Parathyroid adenoma (tissue), 2 donors: ENCODE data around the gene ZFP42.

Source experiments
- H2AFZ ChIP-seq: fragments of 300-600 bp; sonication (generic); one replicate; pipeline ENCODE4 v1.7.0; 2017; ENCODE audit warnings: antibody characterized with exemption, mild to moderate bottlenecking
- H3K27ac ChIP-seq: fragments of 300-600 bp; sonication (generic); one replicate; pipeline ENCODE4 v1.7.0; 2017
- H3K27me3 ChIP-seq: fragments of 300-600 bp; sonication (generic); one replicate; pipeline ENCODE4 v1.7.0; 2017; ENCODE audit warnings: low read length; ENCODE audit not compliant: control insufficient read depth, insufficient read depth
- H3K36me3 ChIP-seq: fragments of 300-600 bp; sonication (generic); one replicate; pipeline ENCODE4 v1.7.0; 2017; ENCODE audit warnings: low read length; ENCODE audit not compliant: control insufficient read depth, insufficient read depth
- H3K4me1 ChIP-seq: fragments of 300-600 bp; sonication (generic); one replicate; pipeline ENCODE4 v1.7.0; 2017; ENCODE audit warnings: control low read depth
- H3K4me2 ChIP-seq: fragments of 300-600 bp; sonication (generic); one replicate; pipeline ENCODE4 v1.7.0; 2017; ENCODE audit warnings: low read length
- H3K4me3 ChIP-seq: fragments of 300-600 bp; sonication (generic); one replicate; pipeline ENCODE4 v1.7.0; 2017; ENCODE audit warnings: low read depth, low read length
- H3K79me2 ChIP-seq: fragments of 300-600 bp; sonication (generic); one replicate; pipeline ENCODE4 v1.7.0; 2017; ENCODE audit warnings: control low read depth
- H3K9ac ChIP-seq: fragments of 300-600 bp; sonication (generic); one replicate; pipeline ENCODE4 v1.7.0; 2017; ENCODE audit warnings: mild to moderate bottlenecking
- H3K9me3 ChIP-seq: fragments of 300-600 bp; sonication (generic); one replicate; pipeline ENCODE4 v1.7.0; 2017; ENCODE audit warnings: low read length; ENCODE audit not compliant: control insufficient read depth
- TF ChIP-seq, protein P1 (sequence below): fragments of 300-600 bp; sonication (generic); IDR thresholded peaks from one replicate; pipeline ENCODE4 v1.7.0; 2017; ENCODE audit warnings: antibody characterized with exemption, mild to moderate bottlenecking
- donor health status: primary hyperparathyroidism.

ZFP42 gene

DNA sequence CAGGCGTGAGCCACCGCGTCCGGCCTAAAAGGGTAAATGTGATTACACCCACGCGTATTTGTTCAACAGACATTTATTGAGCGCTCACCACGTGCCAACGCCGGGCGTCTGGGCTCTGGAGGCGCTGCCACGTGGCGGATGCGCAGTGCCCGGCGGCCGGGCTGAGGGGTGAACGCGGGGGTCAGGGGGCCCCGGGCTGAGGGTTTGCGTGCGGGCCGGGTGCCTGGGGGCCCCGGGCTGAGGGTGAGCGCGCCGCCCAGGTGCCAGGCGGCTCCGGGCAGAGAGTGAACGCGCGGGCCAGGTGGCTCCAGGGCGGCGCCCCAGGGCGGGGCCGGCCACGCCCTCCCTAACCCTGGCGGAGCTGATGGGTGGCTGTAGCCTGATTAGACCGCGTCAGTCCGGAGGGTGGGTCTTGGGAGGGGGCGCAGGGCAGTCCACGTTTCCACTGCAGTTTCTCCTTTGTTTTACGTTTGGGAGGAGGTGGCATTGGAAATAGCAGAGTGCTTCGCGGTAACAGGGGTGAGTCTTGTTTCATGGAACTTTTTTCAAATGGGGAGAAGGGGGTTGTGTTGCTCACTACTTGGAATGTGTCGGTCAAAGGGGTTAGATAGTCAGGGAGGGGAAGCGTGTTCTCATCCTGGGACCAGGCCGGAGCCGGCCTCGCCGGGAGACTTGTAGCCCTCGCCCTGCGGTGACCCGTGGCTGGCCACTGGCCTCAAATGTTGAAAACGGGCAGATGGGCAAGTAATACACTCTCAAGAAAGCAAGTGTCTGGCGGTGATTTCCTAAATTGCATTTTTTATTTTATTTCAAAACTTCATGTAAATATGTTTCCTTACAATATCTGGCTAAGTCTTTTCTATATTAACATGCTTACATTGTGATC lies at the start of gene ZFP42:
ZFP42 (plus strand) TSS at position 450 of the 886 bp plus-strand sequence. CDS start 7,037 bp downstream, outside the sequence.
- TF ChIP-seq, protein P1, sequence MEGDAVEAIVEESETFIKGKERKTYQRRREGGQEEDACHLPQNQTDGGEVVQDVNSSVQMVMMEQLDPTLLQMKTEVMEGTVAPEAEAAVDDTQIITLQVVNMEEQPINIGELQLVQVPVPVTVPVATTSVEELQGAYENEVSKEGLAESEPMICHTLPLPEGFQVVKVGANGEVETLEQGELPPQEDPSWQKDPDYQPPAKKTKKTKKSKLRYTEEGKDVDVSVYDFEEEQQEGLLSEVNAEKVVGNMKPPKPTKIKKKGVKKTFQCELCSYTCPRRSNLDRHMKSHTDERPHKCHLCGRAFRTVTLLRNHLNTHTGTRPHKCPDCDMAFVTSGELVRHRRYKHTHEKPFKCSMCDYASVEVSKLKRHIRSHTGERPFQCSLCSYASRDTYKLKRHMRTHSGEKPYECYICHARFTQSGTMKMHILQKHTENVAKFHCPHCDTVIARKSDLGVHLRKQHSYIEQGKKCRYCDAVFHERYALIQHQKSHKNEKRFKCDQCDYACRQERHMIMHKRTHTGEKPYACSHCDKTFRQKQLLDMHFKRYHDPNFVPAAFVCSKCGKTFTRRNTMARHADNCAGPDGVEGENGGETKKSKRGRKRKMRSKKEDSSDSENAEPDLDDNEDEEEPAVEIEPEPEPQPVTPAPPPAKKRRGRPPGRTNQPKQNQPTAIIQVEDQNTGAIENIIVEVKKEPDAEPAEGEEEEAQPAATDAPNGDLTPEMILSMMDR, result no peak
- H3K27ac ChIP-seq, result no peak within 1 kb of the TSS
- no peak within 1 kb of the TSS for H2AFZ ChIP-seq
- H3K4me1 ChIP-seq, result no peaks in the 10 kb centered on the region
- no peak within 1 kb of the TSS for H3K9ac ChIP-seq
- no peaks in the 10 kb centered on the region for H3K27me3 ChIP-seq
- H3K4me2 ChIP-seq, result no peak within 1 kb of the TSS
- H3K79me2 ChIP-seq, result no peaks in the 10 kb centered on the region
- H3K9me3 ChIP-seq, result no peaks in the 10 kb centered on the region
- no peaks in the 10 kb centered on the region for H3K36me3 ChIP-seq
- H3K4me3 ChIP-seq, result no peak within 1 kb of the TSS

DNA sequence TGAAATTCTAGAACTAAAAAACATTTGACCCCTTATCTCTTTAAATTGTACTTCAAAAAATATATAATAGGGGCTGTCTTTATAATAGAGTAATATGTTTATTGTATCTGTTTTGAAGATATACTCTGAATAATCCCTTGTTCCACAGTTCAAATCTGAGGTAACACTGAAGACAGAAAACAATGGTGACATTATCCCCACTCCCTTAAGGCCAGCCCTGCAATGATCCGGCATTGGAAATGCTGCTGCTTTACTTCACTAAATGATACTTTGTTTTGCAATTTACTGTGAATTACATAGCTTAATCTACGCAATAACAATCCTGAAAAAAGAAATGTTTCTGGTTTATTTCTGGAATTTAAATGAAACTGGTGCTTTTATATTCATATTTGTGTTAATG lies 34.4 kb upstream of the ZFP42 start:
- Histone ChIP-seq H3K36me3 (no peaks in the 10 kb centered on the region), H3K27me3 (no peaks in the 10 kb centered on the region), H3K4me2 (no peak overlapping the region), H3K9me3 (no peaks in the 10 kb centered on the region), H3K27ac (no peak overlapping the region), H3K9ac (no peak overlapping the region), H2AFZ (no peak overlapping the region), H3K79me2 (no peaks in the 10 kb centered on the region), H3K4me1 (no peaks in the 10 kb centered on the region), H3K4me3 (no peak overlapping the region)
- TF ChIP-seq, protein P1, result no peak

DNA sequence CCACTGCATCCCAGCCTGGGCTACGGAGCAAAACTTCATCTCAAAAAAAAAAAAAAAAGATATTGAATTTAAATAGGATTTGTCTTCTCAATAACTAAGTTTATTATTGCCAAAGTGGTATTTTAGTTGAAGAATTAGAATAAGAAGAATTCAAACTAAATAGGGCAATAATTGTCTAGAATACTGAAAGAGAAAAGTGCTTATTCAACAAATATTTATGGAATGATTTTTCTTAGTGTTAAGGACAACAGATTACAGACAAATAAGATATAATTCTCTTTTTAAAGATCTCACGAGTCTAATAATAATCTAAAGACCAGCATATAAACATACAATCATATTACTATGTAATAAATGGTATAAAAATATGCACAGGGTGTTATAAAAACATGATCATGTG lies 33.6 kb upstream of the ZFP42 start:
- Histone ChIP-seq H3K9ac (no peak overlapping the region), H3K27me3 (no peaks in the 10 kb centered on the region), H2AFZ (no peak overlapping the region), H3K9me3 (no peaks in the 10 kb centered on the region), H3K36me3 (no peaks in the 10 kb centered on the region), H3K4me3 (no peak overlapping the region), H3K4me2 (no peak overlapping the region), H3K79me2 (no peaks in the 10 kb centered on the region), H3K4me1 (no peaks in the 10 kb centered on the region), H3K27ac (no peak overlapping the region)
- TF ChIP-seq, protein P1, result no peak

DNA sequence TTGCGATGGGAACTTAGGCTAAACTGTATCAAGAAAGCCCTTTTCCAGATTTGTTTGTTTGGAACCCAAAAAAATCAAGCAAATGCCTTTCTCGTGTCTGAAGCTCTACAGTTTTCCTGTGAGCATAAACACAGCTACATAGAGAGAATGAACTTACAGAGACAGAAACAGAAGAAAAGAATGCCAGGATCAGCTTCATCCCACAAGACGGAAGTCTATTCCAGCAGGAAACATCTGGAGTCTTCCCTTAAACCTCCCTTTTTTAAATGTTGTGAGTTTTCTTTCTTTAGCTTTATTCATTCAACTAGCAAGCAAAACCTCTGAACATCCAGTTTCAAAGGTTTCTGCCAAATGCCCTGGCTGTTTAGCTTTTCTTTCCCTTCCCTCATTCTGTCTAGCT lies 32.6 kb upstream of the ZFP42 start:
- Histone ChIP-seq H3K79me2 (no peaks in the 10 kb centered on the region), H3K4me2 (no peak overlapping the region), H3K9me3 (no peaks in the 10 kb centered on the region), H3K9ac (no peak overlapping the region), H3K36me3 (no peaks in the 10 kb centered on the region), H2AFZ (no peak overlapping the region), H3K27ac (no peak overlapping the region), H3K4me3 (no peak overlapping the region), H3K27me3 (no peaks in the 10 kb centered on the region), H3K4me1 (no peaks in the 10 kb centered on the region)
- TF ChIP-seq, protein P1, result no peak

DNA sequence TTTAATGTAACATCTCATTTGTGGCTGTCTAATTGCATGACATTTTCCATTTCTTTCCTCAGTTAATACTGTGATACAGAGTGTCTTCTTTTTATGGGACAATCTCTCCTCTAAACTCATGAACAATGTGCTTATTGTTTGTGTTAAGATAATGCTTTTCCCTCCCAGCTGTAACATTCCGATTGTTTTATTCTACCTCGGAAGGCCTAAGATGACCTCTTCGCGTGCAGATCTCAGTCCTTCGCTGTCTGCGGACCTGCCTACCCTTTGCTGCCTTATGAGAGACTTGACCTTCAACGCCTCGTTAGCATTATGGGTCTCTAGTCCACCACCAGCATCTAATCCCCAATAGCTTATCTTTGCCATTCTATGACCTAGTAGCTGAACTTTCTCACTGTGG lies 29.8 kb upstream of the ZFP42 start:
- H3K27ac ChIP-seq, result no peak overlapping the region
- no peaks in the 10 kb centered on the region for H3K36me3 ChIP-seq
- H3K9me3 ChIP-seq, result no peaks in the 10 kb centered on the region
- no peak overlapping the region for H3K4me3 ChIP-seq
- no peak overlapping the region for H2AFZ ChIP-seq
- H3K27me3 ChIP-seq, result no peaks in the 10 kb centered on the region
- H3K9ac ChIP-seq, result no peak overlapping the region
- H3K4me2 ChIP-seq, result no peak overlapping the region
- H3K79me2 ChIP-seq, result no peaks in the 10 kb centered on the region
- TF ChIP-seq, protein P1, result no peak
- no peaks in the 10 kb centered on the region for H3K4me1 ChIP-seq
